Spleen (tissue), 11 donors: Measurements from ENCODE around the gene TEDC1. TPM values are rescaled to one million over a fixed set of nuclear protein-coding genes. Genes with fewer than 3 reads are reported as not detected.

Experiments used
- DNase-seq: peaks from one replicate; pipeline ENCODE4 v3.0.0-alpha.2; 2020
- H3K27ac ChIP-seq, 8 donors: fragments of 200-600 bp; sonication (generic) in 7 of 8; 1 replicate in 4 of 8; 2 replicates in 4 of 8; pipeline versions ENCODE4 v1.5.0 to v1.8.0; 2016 to 2021; ENCODE audit warnings: inconsistent platforms in 4 of 8, mild to moderate bottlenecking in 4 of 8, moderate library complexity in 1 of 8
- H3K27me3 ChIP-seq, 7 donors: fragments of 200-600 bp; sonication (generic) in 6 of 7; replicated peaks in 1 of 7; 1 replicate in 4 of 7; 2 replicates in 3 of 7; pipeline versions ENCODE4 v1.5.0 to v1.8.0; 2016 to 2021; ENCODE audit warnings: inconsistent platforms in 3 of 7, mild to moderate bottlenecking in 1 of 7
- H3K36me3 ChIP-seq, 6 donors: fragments of 200-600 bp; sonication (generic) in 5 of 6; 1 replicate in 4 of 6; 2 replicates in 2 of 6; pipeline versions ENCODE4 v1.5.0 to v1.8.0; 2016 to 2021; ENCODE audit warnings: inconsistent platforms in 2 of 6
- H3K4me1 ChIP-seq, 6 donors: fragments of 200-600 bp; sonication (generic) in 5 of 6; 1 replicate in 3 of 6; 2 replicates in 3 of 6; pipeline versions ENCODE4 v1.5.0 to v1.8.0; 2016 to 2021; ENCODE audit warnings: inconsistent platforms in 3 of 6
- H3K4me3 ChIP-seq, 8 donors: fragments of 200-600 bp; sonication (generic) in 7 of 8; 1 replicate in 4 of 8; 2 replicates in 4 of 8; pipeline versions ENCODE4 v1.5.0 to v1.8.0; 2016 to 2021; ENCODE audit warnings: inconsistent platforms in 4 of 8, mild to moderate bottlenecking in 4 of 8, moderate library complexity in 2 of 8
- H3K9me3 ChIP-seq, 8 donors: fragments of 200-600 bp; sonication (generic) in 7 of 8; 1 replicate in 4 of 8; 2 replicates in 4 of 8; pipeline versions ENCODE4 v1.5.0 to v1.8.0; 2016 to 2021; ENCODE audit warnings: inconsistent platforms in 4 of 8
- CTCF ChIP-seq, 11 experiments: fragments of 200-600 bp in 7 of 11; fragments of 450-650 bp in 4 of 11; sonication (generic) in 4 of 11; IDR thresholded peaks in 8 of 11; conservative IDR thresholded peaks in 3 of 11; 1 replicate in 7 of 11; 2 replicates in 4 of 11; pipeline versions ENCODE4 v1.4.0 to v1.8.0; 2016 to 2021; ENCODE audit warnings: antibody characterized with exemption in 11 of 11, inconsistent platforms in 4 of 11, mild to moderate bottlenecking in 1 of 11
- POLR2A ChIP-seq, 3 donors: fragments of 450-650 bp; IDR thresholded peaks; one replicate each; pipeline ENCODE4 v1.5.1; 2017; ENCODE audit warnings: antibody characterized with exemption in 3 of 3, mild to moderate bottlenecking in 1 of 3
- POLR2AphosphoS5 ChIP-seq, 3 donors: sonication (generic); formaldehyde crosslinking; IDR thresholded peaks; one replicate each; pipeline ENCODE4 v1.5.1; 2017; ENCODE audit warnings: antibody characterized with exemption in 3 of 3
- WGBS, 5 donors: extraction: QIAGEN DNeasy Blood & Tissue Kit in 3 of 5; methylation state at CpG; one replicate each; pipeline versions ENCODE4 v1.1.5 to v1.1.7; 2013 to 2018; 5-methylcytosine and 5-hydroxymethylcytosine counted together
- intact Hi-C: fragments of 100-400 bp; cut with DNase I; formaldehyde crosslinking; loops from one replicate; pipeline ENCODE4 v1.15.0; 2023; ENCODE audit warnings: low total_unique reads
- polyA plus RNA-seq, 3 donors: library from polyadenylated mRNA; stranded (reverse); fragments of 200-250 nt; gene quantifications; one replicate each; pipeline ENCODE4 v1.2.1, GENCODE V29; 2013
- total RNA-seq, 7 donors: library from RNA; depleted of rRNA in 3 of 7; stranded (reverse); fragments of >200 nt in 3 of 7; fragmentation: NEBNext Ultra II Directional in 4 of 7; extraction: Animal tissue kit (Norgen Biotek cat#: 25700) in 4 of 7; gene quantifications; one replicate each; pipeline versions ENCODE4 v1.1.0 to v1.2.1, GENCODE V29; 2016 to 2021
- donor health status: healthy with polysubstance abuse.
- donor health status: DM: no; HTN: no; CAD: no; lungs with moderate emphysema.
- donor health status: DM: no; HTN: no; CAD: no.
- donor health status: Bipolar disorder and iron deficiency.
- donor health status: healthy.
- donor health status: DM: no; HTN: no; CAD: no.
- donor health status: DM: yes; HTN: yes; CAD: no.

The TEDC1 gene
- total and polyA plus RNA-seq, 10 donors, result 5.3 to 31.5 (median 12.3) TPM

GRCh38 chr14:105444859-105445258, 46.2 kb upstream of the TEDC1 start:
- H3K4me3 ChIP-seq, result no peak overlapping the region
- 87 to 96% (median 91%) methylated on average over 11 to 17 of the region's 17 CpGs for WGBS, 5 donors
- no peaks in the 10 kb centered on the region for H3K27me3 ChIP-seq
- intact Hi-C loops, result no loop called here
- H3K9me3 ChIP-seq, result no peaks in the 10 kb centered on the region
- peaks cover 4 to 19% (median 12%) of the 10 kb centered on the region in 6 donors for H3K4me1 ChIP-seq
- DNase-seq, result no peak
- TF ChIP-seq POLR2AphosphoS5 (IDR thresholded peaks at IDR 0.05) (no peak), POLR2A (IDR thresholded peaks at IDR 0.05) (no peak)
- H3K27ac ChIP-seq, result no peak overlapping the region
- peaks cover 0 to 67% (median 11%) of the 10 kb centered on the region in 6 donors for H3K36me3 ChIP-seq

GRCh38 chr14:105445290-105445689, 45.8 kb upstream of the TEDC1 start:
- H3K4me1 ChIP-seq, result peaks cover 4 to 19% (median 12%) of the 10 kb centered on the region in 6 donors
- TF ChIP-seq POLR2AphosphoS5 (IDR thresholded peaks at IDR 0.05) (no peak), POLR2A (IDR thresholded peaks at IDR 0.05) (no peak), CTCF (IDR thresholded peaks at IDR 0.05 in 8 of 11, conservative IDR thresholded peaks at IDR 0.05 in 3 of 11) (no peak)
- no peaks in the 10 kb centered on the region for H3K9me3 ChIP-seq
- intact Hi-C loops, result no loop called here
- WGBS, 5 donors, result 85 to 92% (median 90%) methylated on average over 13 to 24 of the region's 24 CpGs
- H3K4me3 ChIP-seq, result no peak overlapping the region
- H3K36me3 ChIP-seq, result peaks cover 0 to 67% (median 15%) of the 10 kb centered on the region in 6 donors
- no peak overlapping the region for H3K27ac ChIP-seq
- no peak for DNase-seq
- no peaks in the 10 kb centered on the region for H3K27me3 ChIP-seq

- no peaks in the 10 kb centered on the region for H3K9me3 ChIP-seq
- H3K27me3 ChIP-seq, result no peaks in the 10 kb centered on the region
- WGBS, 5 donors, result 82 to 87% (median 86%) methylated on average over 16 to 26 of the region's 26 CpGs
- no peak overlapping the region for H3K27ac ChIP-seq
- intact Hi-C loops, result no loop called here
- TF ChIP-seq POLR2AphosphoS5 (IDR thresholded peaks at IDR 0.05) (no peak), POLR2A (IDR thresholded peaks at IDR 0.05) (no peak), CTCF (IDR thresholded peaks at IDR 0.05 in 8 of 11, conservative IDR thresholded peaks at IDR 0.05 in 3 of 11) (no peak)
- H3K36me3 ChIP-seq, result peaks cover 0 to 67% (median 19%) of the 10 kb centered on the region in 6 donors
- H3K4me1 ChIP-seq, result peaks cover 4 to 19% (median 12%) of the 10 kb centered on the region in 6 donors
- DNase-seq, result no peak
- no peak overlapping the region for H3K4me3 ChIP-seq
Measured at GRCh38 chr14:105445901-105446845, 44.9 kb upstream of the TEDC1 start.

GRCh38 chr14:105446971-105447370, 44.1 kb upstream of the TEDC1 start:
- no peak for TF ChIP-seq POLR2AphosphoS5 (IDR thresholded peaks at IDR 0.05)
- TF ChIP-seq POLR2A (IDR thresholded peaks at IDR 0.05), result no peak
- no peak for TF ChIP-seq CTCF (IDR thresholded peaks at IDR 0.05 in 8 of 11, conservative IDR thresholded peaks at IDR 0.05 in 3 of 11)
- Histone ChIP-seq H3K27me3 (no peaks in the 10 kb centered on the region), H3K9me3 (no peaks in the 10 kb centered on the region), H3K27ac (no peak overlapping the region), H3K4me3 (no peak overlapping the region), H3K4me1 (peaks cover 4 to 19% (median 12%) of the 10 kb centered on the region in 6 donors), H3K36me3 (peaks cover 0 to 69% (median 23%) of the 10 kb centered on the region in 6 donors)
- WGBS, 5 donors, result 84 to 85% (median 84%) methylated on average over 8 to 14 of the region's 14 CpGs
- intact Hi-C loops, result no loop called here
- no peak for DNase-seq
